Endodermal cell (in vitro differentiated cells): ENCODE measurements around the gene SYCP2. TPM values are rescaled to one million over a fixed set of nuclear protein-coding genes. Genes with fewer than 3 reads are reported as not detected.
A peak's percentile ranks its signal among the peaks of the same experiment; 100 is the strongest.

Experiments used
- DNase-seq: peaks from one replicate; pipeline ENCODE4 v3.0.0-alpha.2; 2017
- H3K27ac ChIP-seq: 2 replicates; pipeline ENCODE4 v1.5.1; 2013; ENCODE audit warnings: mild to moderate bottlenecking, low read depth, low read length, moderate library complexity
- H3K27me3 ChIP-seq: 2 replicates; pipeline ENCODE4 v1.6.1; 2013; ENCODE audit warnings: mild to moderate bottlenecking, low read length, moderate library complexity; ENCODE audit not compliant: insufficient read depth, control insufficient read depth, poor library complexity, severe bottlenecking
- H3K36me3 ChIP-seq: 2 replicates; pipeline ENCODE4 v1.7.0; 2013; ENCODE audit warnings: mild to moderate bottlenecking, low read length, moderate library complexity; ENCODE audit not compliant: control insufficient read depth, insufficient read depth
- H3K4me1 ChIP-seq: one replicate; pipeline ENCODE4 v1.7.0; 2013; ENCODE audit warnings: low read length; ENCODE audit not compliant: control insufficient read depth, insufficient read depth
- H3K4me3 ChIP-seq: 2 replicates; pipeline ENCODE4 v1.5.1; 2013; ENCODE audit warnings: mild to moderate bottlenecking, low read length, moderate library complexity
- H3K9ac ChIP-seq: 2 replicates; pipeline ENCODE4 v1.6.1; 2013; ENCODE audit warnings: mild to moderate bottlenecking, low read length, moderate library complexity; ENCODE audit not compliant: poor library complexity, severe bottlenecking; ENCODE audit errors: extremely low read depth
- H3K9me3 ChIP-seq: 2 replicates; pipeline ENCODE4 v1.6.1; 2013; ENCODE audit warnings: mild to moderate bottlenecking, low read length, moderate library complexity; ENCODE audit not compliant: control insufficient read depth
- H3K27ac Mint-ChIP-seq: 2 replicates; pipeline ENCODE4 v1.8.0; 2020; ENCODE audit warnings: mixed read lengths
- H3K27me3 Mint-ChIP-seq: 2 replicates; pipeline ENCODE4 v1.8.0; 2021; ENCODE audit warnings: mild to moderate bottlenecking, mixed read lengths; ENCODE audit not compliant: insufficient read depth
- H3K36me3 Mint-ChIP-seq: 2 replicates; pipeline ENCODE4 v1.8.0; 2020; ENCODE audit warnings: low read depth, mixed read lengths
- H3K4me1 Mint-ChIP-seq: 2 replicates; pipeline ENCODE4 v1.8.0; 2020; ENCODE audit warnings: mixed read lengths
- H3K4me3 Mint-ChIP-seq: 2 replicates; pipeline ENCODE4 v1.8.0; 2020; ENCODE audit warnings: mild to moderate bottlenecking, moderate library complexity, mixed read lengths
- H3K9me3 Mint-ChIP-seq: 2 replicates; pipeline ENCODE4 v1.8.0; 2020; ENCODE audit warnings: mild to moderate bottlenecking, mixed read lengths
- CTCF ChIP-seq: fragments of 200-600 bp; sonication (generic); conservative IDR thresholded peaks from 2 replicates; pipeline ENCODE4 v1.5.0; 2021; ENCODE audit warnings: antibody characterized with exemption, mild to moderate bottlenecking
- WGBS, 2 experiments: methylation state at CpG; one replicate each; pipeline versions ENCODE4 v1.1.5 to v1.1.7; 2013; ENCODE audit warnings: missing lambda C conversion rate in 2 of 2, mixed read lengths in 1 of 2; ENCODE audit not compliant: insufficient coverage in 1 of 2, insufficient read length in 1 of 2; 5-methylcytosine and 5-hydroxymethylcytosine counted together
- total RNA-seq, 2 donors: library from RNA; stranded (reverse); fragmentation: NEBNext Ultra II Directional in 1 of 2; extraction: Animal tissue kit (Norgen Biotek cat#: 25700) in 1 of 2; gene quantifications; 2 replicates in 1 of 2; 3 replicates in 1 of 2; pipeline ENCODE4 v1.2.1, GENCODE V29; 2021

The SYCP2 gene
- total RNA-seq, 2 donors from 2014 or later, result 1.2 to 1.4 TPM

DNA sequence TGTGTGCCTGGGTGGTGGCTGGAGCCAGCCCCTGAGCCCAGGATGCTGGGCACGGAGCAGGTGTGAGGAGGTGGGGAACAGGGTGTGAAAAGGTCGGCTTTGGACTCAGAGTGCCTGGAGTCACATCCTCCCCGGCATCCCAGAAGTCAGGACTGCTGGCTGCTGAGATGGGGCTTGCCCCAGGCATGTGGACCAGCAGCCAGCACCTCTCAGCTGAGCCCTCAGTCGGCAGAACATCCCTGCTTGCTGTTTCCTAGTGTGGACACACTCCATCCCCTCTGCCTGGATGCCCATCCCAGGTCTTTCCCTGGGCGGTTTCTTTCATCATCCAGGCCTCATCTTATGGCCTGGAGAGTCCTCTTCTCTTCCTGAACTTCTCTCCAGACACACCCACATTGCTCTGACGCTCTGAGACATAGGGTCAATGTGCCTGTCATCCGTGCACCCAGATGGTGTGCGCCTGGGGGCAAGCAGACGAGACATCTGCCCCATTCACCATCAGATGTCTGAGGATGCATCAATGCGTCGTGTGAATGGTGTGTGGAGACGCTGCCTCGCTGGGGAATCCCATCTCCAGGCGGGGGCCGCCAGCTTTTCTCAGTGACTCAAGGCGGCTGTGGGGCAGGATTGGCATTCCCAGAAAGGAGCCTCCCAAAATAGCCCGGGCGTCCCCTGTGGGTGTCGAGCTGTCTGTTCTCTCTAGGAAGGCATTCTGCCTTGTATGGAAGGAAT, 104.2 kb downstream of the SYCP2 start:
- Mint-ChIP-seq H3K9me3 (no peaks in the 10 kb centered on the region), H3K4me1 (no peaks in the 10 kb centered on the region), H3K4me3 (no peak overlapping the region), H3K27ac (no peak overlapping the region), H3K36me3 (no peaks in the 10 kb centered on the region), H3K27me3 (peaks cover 6% of the 10 kb centered on the region)
- no peaks in the 10 kb centered on the region for H3K9me3 ChIP-seq
- H3K4me3 ChIP-seq, result no peak overlapping the region
- 80 to 81% methylated on average over 8 to 19 of the region's 19 CpGs for WGBS, 2 experiments
- H3K36me3 ChIP-seq, result no peaks in the 10 kb centered on the region
- no peak overlapping the region for H3K27ac ChIP-seq
- TF ChIP-seq CTCF, result no peak
- no peak overlapping the region for H3K9ac ChIP-seq
- no peaks in the 10 kb centered on the region for H3K27me3 ChIP-seq
- peak; percentile 28 for DNase-seq
- no peaks in the 10 kb centered on the region for H3K4me1 ChIP-seq

DNA sequence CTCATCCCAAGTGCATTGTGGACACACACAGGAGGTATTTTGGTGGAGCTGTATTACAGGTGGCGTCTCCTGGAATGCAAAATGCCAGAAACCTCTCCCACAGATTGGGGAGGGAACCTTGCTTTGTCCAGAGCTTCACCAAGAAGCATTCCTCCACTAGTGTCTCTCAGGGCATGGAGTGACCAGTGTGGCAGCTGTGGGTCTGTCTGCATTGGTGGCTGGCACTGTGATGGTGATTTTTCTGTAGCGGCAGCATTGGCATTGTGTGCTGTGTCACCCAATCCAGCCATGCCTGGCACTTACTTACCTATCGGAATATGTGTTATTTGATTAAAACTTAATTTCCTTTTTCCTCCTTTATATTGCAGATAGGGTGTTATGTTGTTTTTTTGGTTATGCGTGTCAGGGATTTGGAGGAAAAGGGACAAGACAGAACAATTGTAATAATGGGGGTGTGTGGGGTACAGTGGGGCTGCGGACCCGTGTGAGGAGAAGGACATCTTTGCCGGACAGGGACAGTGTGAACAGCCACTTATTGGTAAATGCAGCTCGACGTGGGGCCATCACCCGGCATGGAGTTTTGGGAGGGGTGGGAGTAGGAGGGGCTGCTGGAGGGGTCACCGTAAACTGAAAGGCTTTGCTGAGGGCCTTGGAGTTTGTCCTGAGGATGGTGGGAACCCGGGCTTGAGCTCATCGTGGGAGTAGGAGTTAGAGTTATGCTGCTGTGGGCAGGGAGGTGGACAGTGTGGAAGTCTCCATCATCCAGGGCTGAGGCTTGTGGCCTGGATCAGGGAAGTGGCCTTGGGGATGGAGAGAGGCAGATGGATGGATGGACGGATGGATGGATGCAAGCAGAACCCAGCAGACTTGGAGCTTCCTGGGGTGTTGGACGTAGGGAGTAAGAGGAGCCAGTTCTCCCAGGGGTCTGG, 105.0 kb downstream of the SYCP2 start:
- 86 to 92% methylated on average over 8 to 14 of the region's 15 CpGs for WGBS, 2 experiments
- Mint-ChIP-seq H3K36me3 (no peaks in the 10 kb centered on the region), H3K27me3 (peaks cover 6% of the 10 kb centered on the region), H3K4me1 (no peaks in the 10 kb centered on the region), H3K4me3 (no peak overlapping the region), H3K27ac (no peak overlapping the region), H3K9me3 (no peaks in the 10 kb centered on the region)
- TF ChIP-seq CTCF, result no peak
- no peak overlapping the region for H3K27ac ChIP-seq
- H3K4me3 ChIP-seq, result no peak overlapping the region
- no peaks in the 10 kb centered on the region for H3K4me1 ChIP-seq
- DNase-seq, result peak; percentile 22
- H3K36me3 ChIP-seq, result no peaks in the 10 kb centered on the region
- H3K9ac ChIP-seq, result no peak overlapping the region
- H3K9me3 ChIP-seq, result no peaks in the 10 kb centered on the region
- no peaks in the 10 kb centered on the region for H3K27me3 ChIP-seq

DNA sequence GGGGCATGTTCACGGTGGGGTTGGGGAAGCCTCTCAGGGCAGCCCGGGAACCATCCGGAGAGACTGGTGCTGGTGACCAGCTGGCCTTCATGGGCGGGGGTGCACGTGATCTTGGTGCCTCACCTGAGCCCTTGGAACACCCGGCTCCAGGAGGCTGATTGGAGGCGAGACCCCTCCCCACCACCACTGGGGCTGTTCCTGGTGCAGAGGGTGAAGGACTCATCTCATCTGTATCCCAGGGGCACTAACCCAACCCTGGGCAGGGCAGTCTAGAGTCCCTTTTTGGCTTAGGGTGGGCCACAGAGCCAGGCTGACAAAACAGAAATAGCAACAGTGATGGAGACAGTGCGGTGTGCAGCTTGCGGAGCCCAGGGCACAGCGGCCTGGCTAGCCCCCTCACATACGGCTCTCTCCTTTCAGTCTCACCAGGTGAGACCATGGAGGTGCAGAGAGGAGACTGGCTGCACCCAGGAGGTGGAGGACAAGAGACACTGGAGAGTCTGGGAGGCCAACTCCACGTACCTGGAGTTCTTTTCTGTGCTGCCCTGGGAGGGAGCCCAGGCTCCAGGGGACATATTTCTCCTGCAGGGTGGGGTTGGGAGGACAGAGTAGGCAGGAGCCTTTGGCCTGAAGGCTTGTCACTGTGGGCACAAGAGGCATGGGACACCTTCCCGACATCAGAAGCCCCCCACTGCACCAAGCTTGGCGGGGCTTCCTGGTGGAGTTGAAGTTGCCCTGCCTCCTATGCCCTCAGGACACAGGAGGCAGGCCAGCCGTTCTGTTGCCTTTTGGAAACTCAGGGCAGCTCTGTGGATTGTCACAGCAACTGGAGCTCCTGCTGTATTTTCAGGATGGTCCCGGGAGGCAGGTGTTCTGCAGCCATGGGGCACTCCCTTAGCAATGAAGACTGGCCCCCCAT, 106.0 kb downstream of the SYCP2 start:
- H3K4me3 ChIP-seq, result no peak overlapping the region
- H3K9me3 ChIP-seq, result no peaks in the 10 kb centered on the region
- H3K27me3 ChIP-seq, result no peaks in the 10 kb centered on the region
- peak; percentile 36 for DNase-seq
- H3K27ac ChIP-seq, result no peak overlapping the region
- no peak overlapping the region for H3K4me3 Mint-ChIP-seq
- 84 to 88% methylated on average over 10 to 16 of the region's 16 CpGs for WGBS, 2 experiments
- H3K9ac ChIP-seq, result no peak overlapping the region
- no peaks in the 10 kb centered on the region for H3K36me3 Mint-ChIP-seq
- H3K27me3 Mint-ChIP-seq, result peaks cover 13% of the 10 kb centered on the region
- no peaks in the 10 kb centered on the region for H3K9me3 Mint-ChIP-seq
- no peaks in the 10 kb centered on the region for H3K36me3 ChIP-seq
- no peaks in the 10 kb centered on the region for H3K4me1 Mint-ChIP-seq
- no peak for TF ChIP-seq CTCF
- H3K4me1 ChIP-seq, result no peaks in the 10 kb centered on the region
- H3K27ac Mint-ChIP-seq, result no peak overlapping the region
